Breast epithelium (tissue), 3 donors: Measurements from ENCODE around the gene AK5.

Source experiments
- POLR2AphosphoS5 ChIP-seq, 3 donors: sonication (generic); formaldehyde crosslinking; IDR thresholded peaks; one replicate each; pipeline ENCODE4 v1.6.1; 2017; ENCODE audit warnings: antibody characterized with exemption in 3 of 3
- TF ChIP-seq, protein P1 (sequence below), 3 donors: fragments of 450-650 bp; IDR thresholded peaks; one replicate each; pipeline ENCODE4 v1.5.1; 2016 to 2017; ENCODE audit warnings: antibody characterized with exemption in 3 of 3, mild to moderate bottlenecking in 3 of 3, moderate library complexity in 3 of 3

DNA sequence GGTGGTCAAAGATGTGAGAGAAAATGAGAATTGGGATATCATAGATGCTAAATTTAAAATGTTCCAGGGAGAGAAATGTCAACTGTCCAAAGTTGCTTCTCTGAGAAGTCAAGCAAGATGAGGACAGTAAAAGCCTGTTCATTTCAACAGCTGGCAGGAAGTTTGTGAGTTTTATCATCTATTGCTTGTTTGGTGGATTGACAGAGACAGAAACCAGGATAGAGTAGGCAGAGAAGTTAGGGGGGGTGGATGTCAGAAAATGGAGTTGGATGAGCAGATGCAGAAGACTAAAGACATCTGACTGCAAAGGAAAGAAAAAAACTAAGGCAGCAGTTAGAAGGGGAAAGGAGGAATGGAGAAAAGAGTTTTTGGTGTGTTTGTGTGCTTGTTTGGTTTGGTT, 78.4 kb downstream of the AK5 start:
- TF ChIP-seq, protein P1, sequence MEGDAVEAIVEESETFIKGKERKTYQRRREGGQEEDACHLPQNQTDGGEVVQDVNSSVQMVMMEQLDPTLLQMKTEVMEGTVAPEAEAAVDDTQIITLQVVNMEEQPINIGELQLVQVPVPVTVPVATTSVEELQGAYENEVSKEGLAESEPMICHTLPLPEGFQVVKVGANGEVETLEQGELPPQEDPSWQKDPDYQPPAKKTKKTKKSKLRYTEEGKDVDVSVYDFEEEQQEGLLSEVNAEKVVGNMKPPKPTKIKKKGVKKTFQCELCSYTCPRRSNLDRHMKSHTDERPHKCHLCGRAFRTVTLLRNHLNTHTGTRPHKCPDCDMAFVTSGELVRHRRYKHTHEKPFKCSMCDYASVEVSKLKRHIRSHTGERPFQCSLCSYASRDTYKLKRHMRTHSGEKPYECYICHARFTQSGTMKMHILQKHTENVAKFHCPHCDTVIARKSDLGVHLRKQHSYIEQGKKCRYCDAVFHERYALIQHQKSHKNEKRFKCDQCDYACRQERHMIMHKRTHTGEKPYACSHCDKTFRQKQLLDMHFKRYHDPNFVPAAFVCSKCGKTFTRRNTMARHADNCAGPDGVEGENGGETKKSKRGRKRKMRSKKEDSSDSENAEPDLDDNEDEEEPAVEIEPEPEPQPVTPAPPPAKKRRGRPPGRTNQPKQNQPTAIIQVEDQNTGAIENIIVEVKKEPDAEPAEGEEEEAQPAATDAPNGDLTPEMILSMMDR (IDR thresholded peaks at IDR 0.05), result no peak
- TF ChIP-seq POLR2AphosphoS5 (IDR thresholded peaks at IDR 0.05), result no peak
